Peyer's patch (tissue), 4 donors: ENCODE measurements around the gene MUC6.

Experiments
- POLR2A ChIP-seq, 2 donors: fragments of 450-650 bp; IDR thresholded peaks; one replicate each; pipeline ENCODE4 v1.5.1; 2017; ENCODE audit warnings: antibody characterized with exemption in 2 of 2, mild to moderate bottlenecking in 2 of 2, moderate library complexity in 2 of 2
- TF ChIP-seq, protein P1 (sequence below), 6 experiments: fragments of 450-650 bp in 4 of 6; fragments of 200-600 bp in 2 of 6; sonication (generic) in 1 of 6; IDR thresholded peaks; one replicate each; pipeline ENCODE4 v1.5.1; 2017 to 2019; ENCODE audit warnings: antibody characterized with exemption in 6 of 6, mild to moderate bottlenecking in 3 of 6, moderate library complexity in 1 of 6

DNA sequence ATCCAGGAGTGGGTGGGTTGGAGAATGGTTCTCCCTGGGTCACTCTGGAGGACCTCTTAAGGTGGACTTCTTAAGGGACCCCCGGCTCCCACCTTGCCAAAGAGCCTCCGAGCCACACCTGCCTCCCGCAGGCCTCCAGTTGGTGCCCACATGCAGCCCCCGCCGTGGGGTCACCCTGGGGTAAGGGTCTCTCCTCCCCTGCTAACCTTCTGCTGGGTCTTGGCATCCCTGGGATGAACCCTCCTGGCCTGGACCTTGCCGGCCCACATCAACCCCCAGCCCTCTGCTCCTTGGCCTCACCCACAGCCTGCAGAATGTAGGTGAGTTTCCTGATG, 12.5 kb upstream of the MUC6 start:
- TF ChIP-seq, protein P1, sequence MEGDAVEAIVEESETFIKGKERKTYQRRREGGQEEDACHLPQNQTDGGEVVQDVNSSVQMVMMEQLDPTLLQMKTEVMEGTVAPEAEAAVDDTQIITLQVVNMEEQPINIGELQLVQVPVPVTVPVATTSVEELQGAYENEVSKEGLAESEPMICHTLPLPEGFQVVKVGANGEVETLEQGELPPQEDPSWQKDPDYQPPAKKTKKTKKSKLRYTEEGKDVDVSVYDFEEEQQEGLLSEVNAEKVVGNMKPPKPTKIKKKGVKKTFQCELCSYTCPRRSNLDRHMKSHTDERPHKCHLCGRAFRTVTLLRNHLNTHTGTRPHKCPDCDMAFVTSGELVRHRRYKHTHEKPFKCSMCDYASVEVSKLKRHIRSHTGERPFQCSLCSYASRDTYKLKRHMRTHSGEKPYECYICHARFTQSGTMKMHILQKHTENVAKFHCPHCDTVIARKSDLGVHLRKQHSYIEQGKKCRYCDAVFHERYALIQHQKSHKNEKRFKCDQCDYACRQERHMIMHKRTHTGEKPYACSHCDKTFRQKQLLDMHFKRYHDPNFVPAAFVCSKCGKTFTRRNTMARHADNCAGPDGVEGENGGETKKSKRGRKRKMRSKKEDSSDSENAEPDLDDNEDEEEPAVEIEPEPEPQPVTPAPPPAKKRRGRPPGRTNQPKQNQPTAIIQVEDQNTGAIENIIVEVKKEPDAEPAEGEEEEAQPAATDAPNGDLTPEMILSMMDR (IDR thresholded peaks at IDR 0.05): no peak
- TF ChIP-seq POLR2A (IDR thresholded peaks at IDR 0.05): no peak
